H1 (cell line): Measurements from ENCODE around the gene CLASP2. TPM values are rescaled to one million over a fixed set of nuclear protein-coding genes. Genes with fewer than 3 reads are reported as not detected.

Experiments
- CTCF ChIA-PET: fragments of 300-600 bp; sonication (Branson Sonifier 250); formaldehyde crosslinking; loops from one replicate; lab custom pipeline; 2021; ENCODE audit not compliant: partially characterized antibody; lab: Charles Lee
- POLR2A ChIA-PET: fragments of 300-600 bp; sonication (Branson Sonifier 250); formaldehyde crosslinking; loops from one replicate; lab custom pipeline; 2021; ENCODE audit warnings: inconsistent platforms; ENCODE audit not compliant: partially characterized antibody; lab: Charles Lee
- DNase-seq, 2 experiments: peaks; one replicate each; pipeline versions ENCODE4 v3.0.0 to v3.0.0-alpha.2; 2010 to 2022; ENCODE audit warnings: low spot score in 2 of 2, low read depth in 1 of 2, mixed read lengths in 1 of 2
- FAIRE-seq: peaks from 2 replicates; lab custom pipeline; 2011; peaks lifted over from hg19 to GRCh38; lab: Jason Lieb, UNC
- H2AFZ ChIP-seq: 2 replicates; pipeline ENCODE4 v1.8.1; 2012; ENCODE audit warnings: low read length, inconsistent platforms
- H2AK5ac ChIP-seq: 2 replicates; pipeline ENCODE4 v1.6.1; 2013; ENCODE audit warnings: low read depth, low read length
- H2BK120ac ChIP-seq: replicated peaks from 2 replicates; pipeline ENCODE3; 2013; ENCODE audit warnings: low read depth, low read length, inconsistent platforms
- H2BK12ac ChIP-seq: 2 replicates; pipeline ENCODE4 v1.6.1; 2013; ENCODE audit warnings: low read depth, low read length
- H2BK15ac ChIP-seq: 2 replicates; pipeline ENCODE4 v1.6.1; 2013; ENCODE audit warnings: low read length
- H2BK20ac ChIP-seq: 2 replicates; pipeline ENCODE4 v1.6.1; 2013; ENCODE audit warnings: low read length
- H2BK5ac ChIP-seq: 2 replicates; pipeline ENCODE4 v1.6.1; 2013; ENCODE audit warnings: low read depth, low read length
- H3K14ac ChIP-seq: 2 replicates; pipeline ENCODE4 v1.6.1; 2013; ENCODE audit warnings: inconsistent platforms; ENCODE audit not compliant: insufficient read length
- H3K18ac ChIP-seq: 2 replicates; pipeline ENCODE4 v1.6.1; 2013; ENCODE audit warnings: low read length; ENCODE audit errors: extremely low read depth
- H3K23ac ChIP-seq: 2 replicates; pipeline ENCODE4 v1.6.1; 2013; ENCODE audit warnings: inconsistent platforms; ENCODE audit not compliant: insufficient read length
- H3K23me2 ChIP-seq: 2 replicates; pipeline ENCODE4 v1.6.1; 2013; ENCODE audit warnings: low read depth, low read length
- H3K27ac ChIP-seq: 2 replicates; pipeline ENCODE4 v1.6.1; 2011; ENCODE audit warnings: low read depth, low read length, inconsistent platforms
- H3K27me3 ChIP-seq, 4 experiments: replicated peaks in 1 of 4; 1 replicate in 1 of 4; 2 replicates in 3 of 4; pipeline versions ENCODE4 v1.6.1 to v1.8.1; 2011 to 2013; ENCODE audit warnings: low read length in 3 of 4, mild to moderate bottlenecking in 3 of 4, inconsistent platforms in 2 of 4, mixed read lengths in 2 of 4, moderate library complexity in 1 of 4; ENCODE audit not compliant: control insufficient read depth in 3 of 4, insufficient read depth in 3 of 4; ENCODE audit errors: extremely low read depth in 1 of 4
- H3K36me3 ChIP-seq, 4 experiments: 2 replicates each; pipeline versions ENCODE4 v1.6.1 to v1.8.1; 2011 to 2013; ENCODE audit warnings: mild to moderate bottlenecking in 4 of 4, low read length in 3 of 4, moderate library complexity in 2 of 4, control low read depth in 1 of 4, inconsistent platforms in 1 of 4; ENCODE audit not compliant: insufficient read depth in 4 of 4, control insufficient read depth in 2 of 4
- H3K4ac ChIP-seq: replicated peaks from 2 replicates; pipeline ENCODE3; 2013; ENCODE audit warnings: low read length, low read depth, mixed read lengths, inconsistent platforms; ENCODE audit not compliant: insufficient read length
- H3K4me1 ChIP-seq, 4 experiments: replicated peaks in 1 of 4; 1 replicate in 1 of 4; 2 replicates in 3 of 4; pipeline versions ENCODE4 v1.6.1 to v1.8.1; 2011 to 2013; ENCODE audit warnings: low read length in 3 of 4, inconsistent platforms in 2 of 4, mixed read lengths in 1 of 4; ENCODE audit not compliant: insufficient read depth in 4 of 4, control insufficient read depth in 3 of 4
- H3K4me2 ChIP-seq, 2 experiments: 2 replicates each; pipeline versions ENCODE4 v1.6.1 to v1.8.1; 2011 to 2013; ENCODE audit warnings: low read depth in 2 of 2, low read length in 2 of 2, control low read depth in 1 of 2, inconsistent platforms in 1 of 2, mild to moderate bottlenecking in 1 of 2; ENCODE audit not compliant: insufficient read depth in 1 of 2
- H3K4me3 ChIP-seq, 4 experiments: fragments of 200-600, 300-600 bp in 1 of 4; sonication (generic), shearing (Covaris generic), sonication (Bioruptor Twin) in 1 of 4; 2 replicates each; pipeline versions ENCODE4 v1.5.1 to v1.8.1; 2011 to 2016; ENCODE audit warnings: low read length in 4 of 4, low read depth in 3 of 4, control low read depth in 2 of 4, inconsistent platforms in 2 of 4, mild to moderate bottlenecking in 2 of 4, mixed read lengths in 1 of 4, moderate library complexity in 1 of 4; ENCODE audit not compliant: insufficient read depth in 2 of 4; ENCODE audit errors: extremely low read depth in 1 of 4
- H3K56ac ChIP-seq: replicated peaks from 2 replicates; pipeline ENCODE3; 2013; ENCODE audit warnings: low read depth, mild to moderate bottlenecking, mixed read lengths, low read length, inconsistent platforms; ENCODE audit not compliant: insufficient read length
- H3K79me1 ChIP-seq: 2 replicates; pipeline ENCODE4 v1.6.1; 2013; ENCODE audit warnings: low read depth, low read length, control low read depth
- H3K79me2 ChIP-seq, 2 experiments: 2 replicates each; pipeline versions ENCODE4 v1.6.1 to v1.8.1; 2012 to 2013; ENCODE audit warnings: low read length in 2 of 2, mild to moderate bottlenecking in 2 of 2, inconsistent platforms in 1 of 2; ENCODE audit not compliant: insufficient read depth in 2 of 2, control insufficient read depth in 1 of 2
- H3K9ac ChIP-seq, 4 experiments: replicated peaks in 1 of 4; 1 replicate in 1 of 4; 2 replicates in 3 of 4; pipeline versions ENCODE4 v1.6.1 to v1.8.1; 2011 to 2013; ENCODE audit warnings: low read depth in 3 of 4, low read length in 3 of 4, control low read depth in 2 of 4, mild to moderate bottlenecking in 2 of 4, moderate library complexity in 2 of 4, inconsistent platforms in 1 of 4; ENCODE audit errors: extremely low read depth in 1 of 4
- H3K9me3 ChIP-seq, 2 experiments: 2 replicates each; pipeline versions ENCODE4 v1.6.1 to v1.8.1; 2012 to 2013; ENCODE audit warnings: mild to moderate bottlenecking in 2 of 2, moderate library complexity in 2 of 2, control low read depth in 1 of 2, inconsistent platforms in 1 of 2, low read depth in 1 of 2, low read length in 1 of 2, mixed read lengths in 1 of 2; ENCODE audit not compliant: insufficient read depth in 2 of 2
- H4K20me1 ChIP-seq, 2 experiments: replicated peaks in 1 of 2; 2 replicates each; pipeline versions ENCODE3 to v1.8.1; 2011 to 2013; ENCODE audit warnings: inconsistent platforms in 2 of 2, low read length in 2 of 2, mild to moderate bottlenecking in 1 of 2; ENCODE audit not compliant: insufficient read depth in 2 of 2, control insufficient read depth in 1 of 2
- H4K5ac ChIP-seq: 2 replicates; pipeline ENCODE4 v1.6.1; 2013; ENCODE audit warnings: low read length, low read depth, mixed read lengths, inconsistent platforms; ENCODE audit not compliant: insufficient read length
- H4K8ac ChIP-seq: 2 replicates; pipeline ENCODE4 v1.8.0; 2013; ENCODE audit warnings: mild to moderate bottlenecking, moderate library complexity, low read length, inconsistent platforms; ENCODE audit not compliant: insufficient read depth; ENCODE audit errors: extremely low read depth
- H4K91ac ChIP-seq: replicated peaks from 2 replicates; pipeline ENCODE3; 2013; ENCODE audit warnings: low read length, mixed read lengths, inconsistent platforms; ENCODE audit not compliant: insufficient read length
- BACH1 ChIP-seq: IDR thresholded peaks from 2 replicates; pipeline ENCODE4 v1.6.1; 2012; ENCODE audit warnings: low read length, improper control_type of control experiment
- RFX5 ChIP-seq: IDR thresholded peaks from 2 replicates; pipeline ENCODE4 v1.6.1; 2011; ENCODE audit warnings: low read depth, low read length, improper control_type of control experiment, borderline replicate concordance
- SP4 ChIP-seq: IDR thresholded peaks from 2 replicates; pipeline ENCODE4 v1.6.1; 2012; ENCODE audit warnings: low read length, inconsistent platforms
- polyA plus RNA-seq, 7 experiments: library from polyadenylated mRNA; depleted of rRNA in 3 of 7; stranded (reverse) in 5 of 7; unstranded in 2 of 7; fragments of >200 nt in 5 of 7; fragments of 200-250 nt in 2 of 7; gene quantifications; 1 replicate in 5 of 7; 2 replicates in 1 of 7; 4 replicates in 1 of 7; pipeline versions ENCODE4 v1.2.1 to v1.2.3, GENCODE V29; 2011 to 2013; ENCODE audit warnings: missing spikeins in 2 of 7, mixed read lengths in 2 of 7
- total RNA-seq: library from RNA; stranded (reverse); fragmentation: NEBNext Ultra II Directional; extraction: Animal tissue kit (Norgen Biotek cat#: 25700); gene quantifications from 2 replicates; pipeline ENCODE4 v1.2.1, GENCODE V29; 2021

The CLASP2 gene
- total and polyA plus RNA-seq, 2 of the 8 experiments (the other 6 are each of a cell fraction or from before 2014, with no cell fraction given) = 21.7 to 58.0 TPM

DNA sequence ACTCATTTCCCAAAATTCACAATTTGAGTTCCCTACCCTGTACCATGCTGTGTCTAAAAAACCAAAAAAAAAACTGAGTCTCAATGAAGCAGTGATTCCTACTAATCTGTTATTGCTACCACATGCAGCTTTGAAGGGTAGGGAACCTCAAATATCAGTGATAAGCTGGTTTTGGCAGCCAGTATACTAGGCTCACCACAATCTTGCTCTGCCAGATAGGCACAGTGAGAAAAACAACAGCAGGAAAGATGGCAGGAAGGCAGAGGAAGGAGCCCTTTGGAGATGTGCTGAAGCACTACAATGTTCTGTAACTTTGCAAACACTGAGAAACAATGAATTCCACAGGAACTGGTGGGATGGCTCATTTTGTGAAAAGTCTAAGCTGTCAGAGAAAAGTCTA lies 180.9 kb downstream of the CLASP2 start:
- Histone ChIP-seq H3K79me2 (no peaks in the 10 kb centered on the region), H2BK12ac (no peak overlapping the region), H2AFZ (no peak overlapping the region), H3K56ac (no peak overlapping the region), H4K91ac (no peak overlapping the region), H2BK15ac (no peak overlapping the region), H4K20me1 (no peaks in the 10 kb centered on the region), H2BK20ac (no peak overlapping the region), H2BK120ac (no peak overlapping the region), H2BK5ac (no peak overlapping the region), H3K4me3 (no peak overlapping the region), H3K27me3 (no peaks in the 10 kb centered on the region), H3K4me2 (no peak overlapping the region), H3K27ac (no peak overlapping the region), H3K4me1 (no peaks in the 10 kb centered on the region), H3K9ac (no peak overlapping the region), H3K36me3 (peaks cover 0 to 34% (median 7%) of the 10 kb centered on the region in 4 experiments; a peak in 4 of 8 replicates), H2AK5ac (no peak overlapping the region), H4K8ac (no peak overlapping the region), H3K18ac (no peak overlapping the region), H3K14ac (no peak overlapping the region), H3K4ac (no peak overlapping the region), H3K79me1 (no peaks in the 10 kb centered on the region), H4K5ac (no peak overlapping the region), H3K23ac (no peak overlapping the region), H3K9me3 (no peaks in the 10 kb centered on the region), H3K23me2 (no peaks in the 10 kb centered on the region)
- FAIRE-seq (no peak), DNase-seq (no peak)
- ChIA-PET POLR2A (no interaction called here), CTCF (no interaction called here)
- TF ChIP-seq BACH1 (no peak), RFX5 (no peak), SP4 (no peak)
